Neuronal stem cell (in vitro differentiated cells): ENCODE data around the gene PARD3B.

Source experiments
- DNase-seq: peaks from one replicate; pipeline ENCODE4 v3.0.0-alpha.2; 2013; ENCODE audit warnings: low spot score
- H2AFZ ChIP-seq: one replicate; pipeline ENCODE4 v1.6.1; 2013; ENCODE audit warnings: mild to moderate bottlenecking, low read length, inconsistent platforms
- H2AK5ac ChIP-seq: 2 replicates; pipeline ENCODE4 v1.6.1; 2013; ENCODE audit warnings: low read depth, mild to moderate bottlenecking, inconsistent platforms, low read length, moderate library complexity, mixed read lengths
- H2BK120ac ChIP-seq: 2 replicates; pipeline ENCODE4 v1.6.1; 2013; ENCODE audit warnings: low read depth, mild to moderate bottlenecking, inconsistent platforms, low read length, moderate library complexity, mixed read lengths
- H2BK12ac ChIP-seq: one replicate; pipeline ENCODE4 v1.6.1; 2013; ENCODE audit warnings: low read length, inconsistent platforms
- H2BK15ac ChIP-seq: 2 replicates; pipeline ENCODE4 v1.6.1; 2013; ENCODE audit warnings: mild to moderate bottlenecking, low read length, inconsistent platforms, mixed read lengths
- H2BK5ac ChIP-seq: one replicate; pipeline ENCODE4 v1.6.1; 2013; ENCODE audit warnings: inconsistent platforms, mild to moderate bottlenecking, low read length, moderate library complexity
- H3K14ac ChIP-seq: one replicate; pipeline ENCODE4 v1.6.1; 2013; ENCODE audit warnings: low read length, inconsistent platforms
- H3K18ac ChIP-seq: 2 replicates; pipeline ENCODE4 v1.6.1; 2013; ENCODE audit warnings: low read length, inconsistent platforms
- H3K23ac ChIP-seq: 2 replicates; pipeline ENCODE4 v1.6.1; 2013; ENCODE audit warnings: low read depth, mild to moderate bottlenecking, mixed read lengths, low read length, inconsistent platforms; ENCODE audit not compliant: poor library complexity
- H3K27ac ChIP-seq: replicated peaks from 3 replicates; pipeline ENCODE4 v1.5.1; 2013; ENCODE audit warnings: low read length, inconsistent platforms
- H3K27me3 ChIP-seq, 3 experiments: 2 replicates each; pipeline ENCODE4 v1.6.1; 2013; ENCODE audit warnings: low read length in 3 of 3, mild to moderate bottlenecking in 2 of 3, inconsistent platforms in 1 of 3, low read depth in 1 of 3, mixed read lengths in 1 of 3, moderate library complexity in 1 of 3; ENCODE audit not compliant: control insufficient read depth in 3 of 3, insufficient read depth in 3 of 3
- H3K36me3 ChIP-seq, 2 donors: replicated peaks in 1 of 2; 2 replicates each; pipeline ENCODE4 v1.6.1; 2013; ENCODE audit warnings: low read length in 2 of 2; ENCODE audit not compliant: control insufficient read depth in 2 of 2, insufficient read depth in 2 of 2
- H3K4ac ChIP-seq: 2 replicates; pipeline ENCODE4 v1.6.1; 2013; ENCODE audit warnings: inconsistent platforms, mild to moderate bottlenecking, low read length, moderate library complexity
- H3K4me1 ChIP-seq, 2 donors: 1 replicate in 1 of 2; 2 replicates in 1 of 2; pipeline ENCODE4 v1.6.1; 2013; ENCODE audit warnings: low read length in 2 of 2, low read depth in 1 of 2; ENCODE audit not compliant: control insufficient read depth in 2 of 2, insufficient read depth in 1 of 2
- H3K4me2 ChIP-seq: one replicate; pipeline ENCODE4 v1.6.1; 2013; ENCODE audit warnings: mild to moderate bottlenecking, low read length, inconsistent platforms; ENCODE audit not compliant: insufficient read depth, poor library complexity, severe bottlenecking
- H3K4me3 ChIP-seq, 2 donors: 2 replicates each; pipeline ENCODE4 v1.5.1; 2013; ENCODE audit warnings: low read length in 2 of 2, mild to moderate bottlenecking in 2 of 2, inconsistent platforms in 1 of 2, moderate library complexity in 1 of 2
- H3K79me1 ChIP-seq: one replicate; pipeline ENCODE4 v1.6.1; 2013; ENCODE audit warnings: low read depth, mild to moderate bottlenecking, inconsistent platforms, low read length, moderate library complexity
- H3K9ac ChIP-seq: one replicate; pipeline ENCODE4 v1.6.1; 2013; ENCODE audit warnings: mild to moderate bottlenecking, low read depth, low read length, inconsistent platforms; ENCODE audit not compliant: poor library complexity
- H3K9me3 ChIP-seq, 2 donors: replicated peaks in 1 of 2; 2 replicates each; pipeline versions ENCODE3 to v1.6.1; 2013; ENCODE audit warnings: low read length in 2 of 2, mild to moderate bottlenecking in 2 of 2, inconsistent platforms in 1 of 2, low read depth in 1 of 2, mixed read lengths in 1 of 2, moderate library complexity in 1 of 2; ENCODE audit not compliant: control insufficient read depth in 2 of 2, insufficient read depth in 1 of 2
- H4K8ac ChIP-seq: one replicate; pipeline ENCODE4 v1.6.1; 2013; ENCODE audit warnings: low read depth, mild to moderate bottlenecking, inconsistent platforms, low read length, moderate library complexity
- H4K91ac ChIP-seq: one replicate; pipeline ENCODE4 v1.6.1; 2013; ENCODE audit warnings: low read length, low read depth, mild to moderate bottlenecking, inconsistent platforms; ENCODE audit not compliant: poor library complexity
- WGBS, 2 donors: extraction: QIAGEN DNeasy Blood & Tissue Kit; methylation state at CpG; one replicate each; pipeline ENCODE4 v1.1.7; 2013; ENCODE audit warnings: missing lambda C conversion rate in 2 of 2, mixed read lengths in 1 of 2; ENCODE audit not compliant: insufficient read length in 2 of 2, insufficient replicate concordance in 1 of 2; ENCODE audit errors: extremely low coverage in 2 of 2; 5-methylcytosine and 5-hydroxymethylcytosine counted together

The PARD3B gene

GRCh38 chr2:205022841-205023240, 477.6 kb downstream of the PARD3B start:
- no peak overlapping the region for H2BK120ac ChIP-seq
- H3K4me3 ChIP-seq = no peak overlapping the region
- no peak overlapping the region for H3K9ac ChIP-seq
- no peak overlapping the region for H2BK5ac ChIP-seq
- peaks cover 2 to 6% of the 10 kb centered on the region in 2 donors for H3K4me1 ChIP-seq
- H2BK15ac ChIP-seq = no peak overlapping the region
- no peaks in the 10 kb centered on the region for H3K79me1 ChIP-seq
- no peak for DNase-seq
- no peaks in the 10 kb centered on the region for H3K36me3 ChIP-seq
- H2AFZ ChIP-seq = no peak overlapping the region
- no peak overlapping the region for H2BK12ac ChIP-seq
- H3K27ac ChIP-seq = no peak overlapping the region
- H3K18ac ChIP-seq = no peak overlapping the region
- H3K4ac ChIP-seq = no peak overlapping the region
- H3K4me2 ChIP-seq = no peak overlapping the region
- H3K14ac ChIP-seq = no peak overlapping the region
- H4K91ac ChIP-seq = no peak overlapping the region
- peaks cover 0 to 5% of the 10 kb centered on the region in 2 donors for H3K9me3 ChIP-seq
- no peak overlapping the region for H2AK5ac ChIP-seq
- no CpG with 5 or more reads among the region's 5 CpGs for WGBS, 2 donors
- H3K23ac ChIP-seq = no peak overlapping the region
- no peak overlapping the region for H4K8ac ChIP-seq
- no peaks in the 10 kb centered on the region for H3K27me3 ChIP-seq

GRCh38 chr2:205024822-205025518, 479.7 kb downstream of the PARD3B start:
- Histone ChIP-seq H3K4ac (no peak overlapping the region), H2AFZ (no peak overlapping the region), H3K4me2 (no peak overlapping the region), H2BK120ac (no peak overlapping the region), H3K27ac (no peak overlapping the region), H3K9me3 (peaks cover 0 to 3% of the 10 kb centered on the region in 2 donors), H3K27me3 (no peaks in the 10 kb centered on the region), H3K4me1 (peaks cover 2 to 5% of the 10 kb centered on the region in 2 donors), H2BK5ac (no peak overlapping the region), H3K4me3 (no peak overlapping the region), H3K18ac (no peak overlapping the region), H3K36me3 (no peaks in the 10 kb centered on the region), H4K91ac (no peak overlapping the region), H3K14ac (no peak overlapping the region), H3K9ac (no peak overlapping the region), H2BK12ac (no peak overlapping the region), H4K8ac (no peak overlapping the region), H3K79me1 (no peaks in the 10 kb centered on the region), H3K23ac (no peak overlapping the region), H2BK15ac (no peak overlapping the region), H2AK5ac (no peak overlapping the region)
- WGBS, 2 donors = no CpG with 5 or more reads among the region's 10 CpGs
- DNase-seq = no peak

DNA sequence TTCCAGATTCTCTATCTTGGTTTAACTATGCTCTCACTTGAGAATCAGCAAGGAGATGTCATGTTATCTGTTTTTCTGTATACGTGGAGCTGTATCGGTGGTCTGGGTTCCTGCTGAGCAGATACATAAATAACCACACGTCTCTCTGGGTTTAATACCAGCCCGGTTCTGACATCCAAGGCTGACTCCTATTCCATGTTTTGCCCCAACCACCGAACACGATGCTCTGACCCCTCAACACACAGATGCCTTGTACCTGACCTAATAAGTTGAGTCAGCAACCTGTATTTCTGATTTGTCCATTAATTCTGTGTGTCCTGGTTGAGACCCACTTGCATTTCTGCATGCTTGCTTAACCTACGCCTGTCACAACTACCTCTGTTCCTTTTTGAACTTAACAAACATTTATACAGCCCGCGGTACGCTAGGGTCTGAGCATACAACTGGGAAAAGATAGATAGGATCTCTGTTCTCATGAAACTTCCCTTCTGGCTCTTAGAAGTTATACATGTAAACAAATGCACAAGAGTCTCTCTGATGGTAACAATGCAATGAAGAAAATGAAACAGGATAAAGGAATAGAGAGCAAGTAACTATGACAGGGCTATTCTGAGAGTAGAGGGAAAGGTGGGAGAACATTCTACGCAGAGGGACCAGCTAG, 480.4 kb downstream of the PARD3B start:
- DNase-seq = no peak
- no peak overlapping the region for H4K8ac ChIP-seq
- no peak overlapping the region for H2BK12ac ChIP-seq
- H2BK120ac ChIP-seq = no peak overlapping the region
- no CpG with 5 or more reads among the region's 11 CpGs for WGBS, 2 donors
- no peak overlapping the region for H2BK15ac ChIP-seq
- H2BK5ac ChIP-seq = no peak overlapping the region
- H2AK5ac ChIP-seq = no peak overlapping the region
- H3K14ac ChIP-seq = no peak overlapping the region
- H3K18ac ChIP-seq = no peak overlapping the region
- no peak overlapping the region for H3K4ac ChIP-seq
- peaks cover 0 to 2% of the 10 kb centered on the region in 2 donors for H3K9me3 ChIP-seq
- no peaks in the 10 kb centered on the region for H3K27me3 ChIP-seq
- H3K9ac ChIP-seq = no peak overlapping the region
- H3K4me3 ChIP-seq = no peak overlapping the region
- no peaks in the 10 kb centered on the region for H3K79me1 ChIP-seq
- H3K4me1 ChIP-seq = peaks cover 2 to 5% of the 10 kb centered on the region in 2 donors
- no peak overlapping the region for H2AFZ ChIP-seq
- H4K91ac ChIP-seq = no peak overlapping the region
- H3K23ac ChIP-seq = no peak overlapping the region
- H3K36me3 ChIP-seq = no peaks in the 10 kb centered on the region
- no peak overlapping the region for H3K27ac ChIP-seq
- no peak overlapping the region for H3K4me2 ChIP-seq

- Histone ChIP-seq H3K23ac (no peak overlapping the region), H3K79me1 (no peaks in the 10 kb centered on the region), H3K4me1 (no peaks in the 10 kb centered on the region), H3K27me3 (no peaks in the 10 kb centered on the region), H4K91ac (no peak overlapping the region), H3K4me2 (no peak overlapping the region), H3K14ac (no peak overlapping the region), H3K4me3 (no peak overlapping the region), H3K36me3 (no peaks in the 10 kb centered on the region), H2BK12ac (no peak overlapping the region), H2BK120ac (no peak overlapping the region), H4K8ac (no peak overlapping the region), H3K9me3 (no peaks in the 10 kb centered on the region), H2AFZ (no peak overlapping the region), H2BK15ac (no peak overlapping the region), H3K9ac (no peak overlapping the region), H2AK5ac (no peak overlapping the region), H2BK5ac (no peak overlapping the region), H3K4ac (no peak overlapping the region), H3K27ac (no peak overlapping the region), H3K18ac (no peak overlapping the region)
- no peak for DNase-seq
- WGBS, 2 donors = no CpG with 5 or more reads among the region's 1 CpG
Observed at GRCh38 chr2:205030695-205031094, 485.4 kb downstream of the PARD3B start.
